ENCODE data around the gene ANKRD33B.

- TF ChIP-seq, protein P1, sequence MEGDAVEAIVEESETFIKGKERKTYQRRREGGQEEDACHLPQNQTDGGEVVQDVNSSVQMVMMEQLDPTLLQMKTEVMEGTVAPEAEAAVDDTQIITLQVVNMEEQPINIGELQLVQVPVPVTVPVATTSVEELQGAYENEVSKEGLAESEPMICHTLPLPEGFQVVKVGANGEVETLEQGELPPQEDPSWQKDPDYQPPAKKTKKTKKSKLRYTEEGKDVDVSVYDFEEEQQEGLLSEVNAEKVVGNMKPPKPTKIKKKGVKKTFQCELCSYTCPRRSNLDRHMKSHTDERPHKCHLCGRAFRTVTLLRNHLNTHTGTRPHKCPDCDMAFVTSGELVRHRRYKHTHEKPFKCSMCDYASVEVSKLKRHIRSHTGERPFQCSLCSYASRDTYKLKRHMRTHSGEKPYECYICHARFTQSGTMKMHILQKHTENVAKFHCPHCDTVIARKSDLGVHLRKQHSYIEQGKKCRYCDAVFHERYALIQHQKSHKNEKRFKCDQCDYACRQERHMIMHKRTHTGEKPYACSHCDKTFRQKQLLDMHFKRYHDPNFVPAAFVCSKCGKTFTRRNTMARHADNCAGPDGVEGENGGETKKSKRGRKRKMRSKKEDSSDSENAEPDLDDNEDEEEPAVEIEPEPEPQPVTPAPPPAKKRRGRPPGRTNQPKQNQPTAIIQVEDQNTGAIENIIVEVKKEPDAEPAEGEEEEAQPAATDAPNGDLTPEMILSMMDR (IDR thresholded peaks at IDR 0.05), result no peak
- TF ChIP-seq POLR2AphosphoS5 (IDR thresholded peaks at IDR 0.05), result no peak
Observed at GRCh38 chr5:10537624-10538023, 26.2 kb upstream of the ANKRD33B start.
